Right lung (tissue), 5 donors: ENCODE data around the gene HYAL1. TPM values are rescaled to one million over a fixed set of nuclear protein-coding genes. Genes with fewer than 3 reads are reported as not detected.

ENCODE experiments used
- DNase-seq, 2 donors: peaks; one replicate each; pipeline ENCODE4 v3.0.0-alpha.2; 2013
- polyA plus RNA-seq, 5 donors: library from polyadenylated mRNA; unstranded; fragments of 120-200 nt; gene quantifications; one replicate each; pipeline versions ENCODE4 v1.2.1 to v1.2.3, GENCODE V29; 2013; ENCODE audit warnings: inconsistent platforms in 1 of 5, low replicate concordance in 1 of 5; ENCODE audit not compliant: insufficient read length in 5 of 5, insufficient read depth in 1 of 5

The HYAL1 gene
- polyA plus RNA-seq, 5 donors, result 2.2 to 3.1 (median 2.5) TPM

GRCh38 chr3:50336452-50337174 is 33.2 kb upstream of the HYAL1 start:
- no peak for DNase-seq

DNA sequence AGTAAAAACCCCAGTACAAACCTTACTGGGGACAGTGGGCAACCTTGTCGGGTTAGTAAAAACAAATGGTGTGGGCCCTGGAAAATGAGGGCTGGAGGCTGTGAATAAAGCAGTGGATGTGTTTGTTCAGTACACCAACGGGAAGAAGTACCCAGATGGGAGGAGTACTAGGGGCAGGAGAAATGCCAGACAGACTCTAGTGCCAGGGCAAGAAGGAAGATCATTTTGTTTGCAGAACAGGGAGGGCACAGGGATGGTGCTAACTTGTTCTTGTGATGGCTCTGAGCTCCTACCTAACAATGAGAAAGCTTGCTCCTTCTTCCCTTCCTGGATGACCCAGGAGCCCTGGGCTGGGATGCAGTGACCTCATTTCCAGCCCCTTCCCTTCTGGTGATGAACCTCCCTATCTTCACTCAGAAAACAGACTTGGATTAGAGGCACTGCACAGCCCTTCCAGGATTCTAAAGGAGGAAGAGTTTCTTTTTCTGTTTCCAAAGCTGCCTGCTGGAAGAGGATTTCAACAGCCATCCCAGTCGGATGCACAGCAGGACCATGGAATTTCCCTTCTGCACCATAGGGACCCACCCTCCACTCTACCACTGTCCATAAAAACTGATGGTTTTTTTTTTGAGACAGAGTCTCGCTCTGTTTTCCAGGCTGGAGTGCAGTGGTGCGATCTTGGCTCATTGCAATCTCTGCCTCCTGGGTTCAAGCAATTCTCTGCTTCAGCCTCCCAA is 31.1 kb upstream of the HYAL1 start:
- DNase-seq, result no peak

- no peak for DNase-seq
These were observed 30.5 kb upstream of the HYAL1 start for GRCh38 chr3:50333744-50334328.

- DNase-seq, result no peak
These were observed 28.1 kb upstream of the HYAL1 start for GRCh38 chr3:50331364-50331907.

DNA sequence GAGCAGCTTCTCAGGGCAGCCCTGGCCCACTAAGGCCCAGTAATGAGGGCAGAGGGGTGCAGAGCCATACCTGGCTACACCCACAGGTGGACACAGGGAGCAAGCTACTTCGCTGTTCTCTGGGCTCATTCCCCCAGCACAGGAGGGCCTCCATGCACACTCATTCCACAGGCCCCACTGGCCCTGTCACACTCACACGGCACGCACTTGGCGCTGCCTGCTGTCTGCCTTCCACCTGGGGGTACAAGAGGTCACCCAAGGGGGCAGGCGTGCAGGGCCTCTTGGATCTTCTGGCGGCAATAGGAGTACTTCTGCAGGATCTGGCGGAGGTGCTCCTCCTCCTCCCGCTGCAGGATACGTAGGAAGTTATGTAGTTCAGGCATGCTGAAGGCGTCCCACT is 27.0 kb upstream of the HYAL1 start:
- no peak for DNase-seq

GRCh38 chr3:50327943-50328691 is 24.7 kb upstream of the HYAL1 start, which contains the start of gene TUSC2:
TUSC2 (minus strand) TSS chr3:50328223; CDS start chr3:50328099, 124 bp downstream.
- DNase-seq, result peak; percentile 94 to 97

DNA sequence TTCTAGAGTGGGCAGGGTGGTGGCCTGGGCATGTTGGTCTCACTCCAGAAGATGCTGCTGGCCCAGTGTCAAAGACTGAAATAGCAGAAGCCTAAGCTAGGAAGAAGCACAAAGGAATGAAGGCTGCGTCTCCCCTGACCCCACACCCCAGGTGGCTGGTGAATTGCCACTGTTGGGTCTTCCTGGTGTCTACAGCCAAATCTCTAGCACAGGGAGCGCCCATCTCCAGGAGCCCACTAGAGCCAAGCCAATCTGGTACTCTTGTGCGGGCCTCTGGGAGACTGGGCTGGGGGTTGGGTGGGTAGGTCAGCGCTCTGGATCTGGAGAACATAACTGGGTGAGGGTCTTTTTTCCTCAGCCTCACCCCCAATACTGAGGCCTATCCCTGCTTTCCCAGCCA is 23.8 kb upstream of the HYAL1 start:
- DNase-seq, result no peak

- no peak for DNase-seq
These were observed 22.8 kb upstream of the HYAL1 start for GRCh38 chr3:50326182-50326541.

- DNase-seq, result no peak
These were observed 22.3 kb upstream of the HYAL1 start for GRCh38 chr3:50325497-50326181.

DNA sequence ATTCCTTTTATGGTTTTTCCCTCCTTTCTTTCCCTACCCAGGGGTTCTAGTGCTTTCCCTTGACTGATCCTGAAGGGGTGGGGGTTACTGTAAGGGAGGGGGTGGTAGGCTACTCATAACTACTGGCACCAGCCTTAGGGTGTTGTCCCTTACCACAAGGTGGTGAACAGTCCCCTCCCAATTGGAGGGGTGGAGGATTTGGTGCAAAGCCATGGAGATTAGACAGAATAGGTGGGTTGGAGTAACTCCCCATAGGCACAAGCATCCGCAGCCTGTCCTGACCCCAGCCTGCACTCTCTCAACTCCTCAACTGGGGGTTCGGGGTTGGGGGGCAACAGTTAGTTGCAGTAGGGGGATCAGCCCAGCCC is 21.7 kb upstream of the HYAL1 start:
- no peak for DNase-seq

DNA sequence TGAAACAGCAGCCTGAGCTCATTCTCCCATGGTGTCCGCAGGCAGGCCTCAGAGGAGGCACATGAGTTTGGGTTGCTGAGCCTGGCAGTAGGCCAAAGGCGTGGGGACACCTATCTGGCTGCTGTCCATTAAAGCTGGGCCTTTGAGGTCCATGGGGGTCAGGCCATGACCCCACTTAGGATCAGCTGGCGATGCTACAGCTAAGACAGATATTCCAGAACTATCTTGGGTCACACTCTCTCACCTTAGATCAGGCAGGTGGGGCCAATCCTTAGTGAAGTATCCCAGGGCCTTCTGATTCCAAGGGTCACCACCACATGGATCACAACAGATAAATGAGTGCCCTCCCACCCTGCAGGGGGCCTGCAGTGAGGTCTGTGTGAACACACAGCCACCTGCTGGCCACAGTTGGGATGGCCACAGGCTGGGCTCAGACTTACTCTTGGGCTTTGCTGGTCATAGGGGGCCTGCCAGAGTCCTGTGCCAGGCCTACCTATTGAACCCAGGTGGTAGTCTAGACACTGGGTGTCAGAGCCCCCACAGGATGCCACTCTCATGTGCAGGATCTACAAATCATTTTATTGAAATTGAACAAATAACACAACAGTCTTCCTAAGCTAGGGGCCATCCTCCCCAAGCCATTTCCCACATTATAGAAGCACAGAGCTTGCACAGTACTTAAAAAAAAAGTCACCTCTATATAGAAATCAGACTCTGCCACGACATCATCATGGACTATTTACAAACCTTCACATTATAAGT is 21.2 kb upstream of the HYAL1 start:
- DNase-seq, result no peak

GRCh38 chr3:50323614-50324199 is 20.3 kb upstream of the HYAL1 start:
- no peak for DNase-seq

DNA sequence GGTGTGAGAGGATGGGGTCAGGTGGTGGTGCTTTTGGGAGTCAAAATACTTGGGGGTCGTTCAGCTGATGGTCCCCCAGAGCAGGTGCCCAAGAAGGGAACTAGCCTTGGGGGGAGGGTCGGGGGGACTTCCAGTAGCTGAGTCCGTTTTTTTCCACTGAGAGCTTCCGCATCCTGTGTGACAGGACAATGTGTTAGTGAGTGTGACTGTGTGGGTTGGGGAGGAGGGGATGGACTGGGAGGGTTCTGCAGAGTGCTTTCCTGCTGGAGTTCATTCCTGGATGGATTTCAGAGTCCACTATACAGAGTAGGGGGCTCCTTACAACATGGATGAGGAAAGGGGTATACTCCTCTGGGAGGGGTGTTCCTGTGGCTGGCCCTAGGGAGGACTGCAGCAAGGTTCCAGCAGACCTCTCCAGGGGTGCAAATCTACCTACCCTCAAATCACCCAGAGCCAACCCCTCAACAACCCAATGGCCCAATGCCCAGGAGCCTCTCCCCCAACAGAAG is 19.8 kb upstream of the HYAL1 start:
- no peak for DNase-seq

DNA sequence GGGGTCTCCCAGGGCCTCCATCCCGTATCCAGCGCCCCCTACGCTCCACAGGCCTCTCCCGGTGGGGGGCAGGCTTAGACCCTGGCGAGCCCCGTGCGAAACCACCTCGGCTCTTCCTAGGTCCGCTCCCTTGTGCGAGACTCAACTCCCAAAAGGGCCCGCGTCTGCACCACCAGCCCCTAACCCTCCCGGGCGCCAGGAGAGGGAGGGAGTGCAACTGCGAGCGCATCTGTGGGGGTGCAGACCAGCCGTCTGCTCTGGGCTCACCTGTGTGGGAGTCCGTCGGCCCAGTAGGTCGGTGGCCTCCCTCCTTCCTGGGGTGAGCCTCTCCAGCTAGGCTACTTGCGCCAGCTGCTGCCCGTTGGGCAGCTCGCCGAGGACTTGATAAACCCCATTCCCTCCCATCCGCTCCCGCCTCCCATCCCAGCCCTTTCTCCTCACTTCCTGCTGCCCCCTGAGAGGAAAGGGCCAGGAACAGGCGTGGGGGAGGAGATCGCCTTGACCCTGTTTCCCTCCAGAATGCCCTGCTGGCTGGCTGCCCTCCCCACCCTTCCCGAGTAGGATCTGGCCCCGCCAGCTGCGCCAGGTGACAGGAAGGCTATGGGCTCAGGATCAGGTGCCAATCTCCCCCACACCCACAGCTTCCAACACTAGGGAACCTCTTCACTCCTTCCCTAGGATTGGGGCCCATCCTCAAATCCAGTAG is 19.2 kb upstream of the HYAL1 start, which contains the start of gene HYAL2:
Gene HYAL2, minus strand, starts transcription at position 360 of the 706 bp plus-strand sequence. CDS start 2,256 bp downstream, outside the sequence.
- no peak for DNase-seq

DNA sequence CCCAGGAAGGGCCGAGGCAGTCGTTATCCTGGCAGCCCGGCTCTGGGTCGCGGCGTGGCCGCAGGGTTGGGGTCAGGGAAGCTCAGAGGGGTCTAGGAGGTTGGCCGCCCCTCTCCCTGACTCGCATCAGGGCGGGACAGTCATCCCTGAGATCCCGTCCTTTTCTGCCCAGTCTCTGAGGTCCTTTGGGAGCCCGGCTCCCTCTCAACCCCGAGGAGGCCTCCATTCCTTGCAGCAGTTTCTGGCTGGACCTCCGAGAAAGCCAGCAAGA is 18.7 kb upstream of the HYAL1 start:
- DNase-seq, result no peak

DNA sequence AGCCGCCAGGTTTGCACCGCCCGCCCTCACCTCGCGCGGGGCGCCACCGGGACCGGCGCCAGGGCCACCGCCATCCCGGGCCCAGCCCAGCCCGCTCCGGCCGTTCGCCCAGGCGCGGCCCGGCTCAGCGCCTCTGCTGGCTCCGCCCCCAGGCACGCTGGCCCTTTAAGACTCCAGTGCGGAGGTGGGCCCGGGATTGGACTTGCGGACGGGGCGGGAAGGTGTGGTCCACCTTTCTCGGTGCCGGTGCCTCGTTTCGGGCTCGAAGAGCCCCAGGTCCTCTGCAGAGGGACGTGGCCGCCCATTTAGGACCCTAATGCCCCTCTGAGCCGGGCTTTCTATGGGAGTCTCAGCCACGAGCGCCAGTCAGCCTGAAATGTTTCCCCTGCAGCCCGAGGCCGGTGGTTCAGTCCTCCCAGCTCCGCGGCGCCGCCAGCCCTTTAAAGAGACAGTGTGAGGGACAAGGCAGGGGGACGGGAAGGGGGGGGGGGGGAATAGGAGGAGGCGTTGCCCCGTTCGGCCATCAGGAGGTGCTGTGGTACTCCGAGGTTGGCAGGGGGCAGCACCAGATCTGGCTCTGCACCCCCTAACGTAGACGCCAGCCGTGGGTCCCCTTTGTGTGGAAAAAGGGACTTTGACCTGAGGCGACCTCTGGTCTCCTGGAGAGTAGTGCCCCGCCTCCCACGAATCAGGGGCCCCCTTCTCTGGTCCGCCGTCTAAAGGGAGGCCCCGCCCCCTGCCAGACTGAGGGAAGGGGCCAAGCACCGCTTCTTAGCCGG is 18.2 kb upstream of the HYAL1 start:
- DNase-seq, result peak; percentile 89 to 90

DNA sequence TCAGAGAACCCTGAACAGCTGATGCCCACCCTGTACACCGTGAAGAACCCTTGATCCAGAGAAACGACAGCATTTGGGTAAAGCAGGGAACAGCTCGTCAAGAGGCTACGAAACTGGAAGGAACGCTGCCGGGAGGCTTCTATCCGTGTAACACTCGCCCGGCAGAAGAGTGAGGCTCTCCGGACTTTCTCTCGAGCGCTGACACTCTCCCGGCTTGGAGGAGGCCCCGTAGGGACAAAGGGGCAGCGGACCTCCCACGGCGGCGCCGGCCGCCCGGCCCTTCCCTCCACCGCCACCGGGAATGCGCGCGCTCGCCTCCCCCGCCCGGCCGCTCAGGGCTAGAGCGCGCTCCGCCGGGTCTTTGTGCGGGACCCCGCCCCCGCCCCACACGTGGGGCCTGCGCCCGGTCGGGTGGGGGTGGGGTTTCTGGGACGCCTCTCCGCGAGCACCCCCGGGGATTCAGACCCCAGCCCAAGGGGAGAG is 17.5 kb upstream of the HYAL1 start:
- peak; percentile 86 to 88 for DNase-seq

- no peak for DNase-seq
These were observed 16.7 kb upstream of the HYAL1 start for GRCh38 chr3:50319894-50320625.
